Measurements from ENCODE around the gene CLNK. TPM values are rescaled to one million over a fixed set of nuclear protein-coding genes. Genes with fewer than 3 reads are reported as not detected.

The CLNK gene
- total RNA-seq, 2 donors from 2014 or later: 0.06 TPM; not detected in 1

DNA sequence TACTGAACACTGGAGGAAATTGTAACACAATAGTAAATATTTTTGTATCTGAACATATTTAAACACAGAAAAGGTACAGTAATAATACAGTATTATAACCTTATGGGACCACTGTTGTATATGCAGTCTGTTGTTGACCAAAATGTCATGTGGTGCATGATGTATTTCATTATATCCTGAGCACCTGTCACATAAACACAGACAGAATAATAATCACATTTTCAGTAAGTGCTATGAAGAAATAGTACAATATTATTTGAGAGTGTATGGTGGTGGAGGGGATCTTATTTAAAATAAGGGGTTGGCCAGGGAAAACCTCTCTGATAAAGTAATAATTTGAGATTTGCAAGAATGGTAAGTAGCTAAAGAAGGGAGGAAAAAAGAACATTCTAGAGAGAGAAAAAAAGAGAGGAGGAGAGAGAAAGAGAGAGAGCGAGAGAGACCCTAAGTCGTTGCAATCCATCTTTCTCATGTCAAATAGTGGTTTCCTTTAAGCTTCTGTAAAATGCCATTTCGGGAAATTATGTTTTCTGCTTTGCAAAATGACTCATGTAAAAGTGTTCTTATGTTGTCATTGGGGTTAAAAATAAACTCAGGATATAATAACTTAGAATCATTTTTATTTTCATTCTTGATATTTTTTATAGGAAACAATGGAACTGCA is 19.3 kb upstream of the CLNK start:
- no peak for ATAC-seq
- intact Hi-C loops (cut with DNase I, micrococcal nuclease): no loop called here
- no peak for DNase-seq

DNA sequence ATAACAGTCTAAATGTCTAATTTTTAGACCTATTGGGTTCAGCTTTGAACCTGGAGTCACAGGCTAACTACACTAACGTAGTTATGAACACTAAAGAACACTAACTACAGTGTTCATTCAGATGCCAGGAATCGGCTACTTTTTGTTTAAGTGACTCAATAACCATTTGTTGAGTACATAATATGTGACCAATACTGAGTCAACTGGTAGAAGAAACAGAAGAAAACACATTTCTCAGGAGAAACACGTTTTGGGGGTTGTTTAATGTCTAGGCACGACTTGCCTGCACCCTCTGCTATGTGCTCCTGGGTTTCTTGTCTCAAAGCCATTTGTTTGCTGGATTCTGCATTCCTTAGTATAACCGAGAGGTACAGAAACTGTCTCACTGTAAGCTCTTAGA is 18.6 kb upstream of the CLNK start:
- DNase-seq (no peak), ATAC-seq (no peak)
- intact Hi-C loops (cut with DNase I, micrococcal nuclease): no loop called here

DNA sequence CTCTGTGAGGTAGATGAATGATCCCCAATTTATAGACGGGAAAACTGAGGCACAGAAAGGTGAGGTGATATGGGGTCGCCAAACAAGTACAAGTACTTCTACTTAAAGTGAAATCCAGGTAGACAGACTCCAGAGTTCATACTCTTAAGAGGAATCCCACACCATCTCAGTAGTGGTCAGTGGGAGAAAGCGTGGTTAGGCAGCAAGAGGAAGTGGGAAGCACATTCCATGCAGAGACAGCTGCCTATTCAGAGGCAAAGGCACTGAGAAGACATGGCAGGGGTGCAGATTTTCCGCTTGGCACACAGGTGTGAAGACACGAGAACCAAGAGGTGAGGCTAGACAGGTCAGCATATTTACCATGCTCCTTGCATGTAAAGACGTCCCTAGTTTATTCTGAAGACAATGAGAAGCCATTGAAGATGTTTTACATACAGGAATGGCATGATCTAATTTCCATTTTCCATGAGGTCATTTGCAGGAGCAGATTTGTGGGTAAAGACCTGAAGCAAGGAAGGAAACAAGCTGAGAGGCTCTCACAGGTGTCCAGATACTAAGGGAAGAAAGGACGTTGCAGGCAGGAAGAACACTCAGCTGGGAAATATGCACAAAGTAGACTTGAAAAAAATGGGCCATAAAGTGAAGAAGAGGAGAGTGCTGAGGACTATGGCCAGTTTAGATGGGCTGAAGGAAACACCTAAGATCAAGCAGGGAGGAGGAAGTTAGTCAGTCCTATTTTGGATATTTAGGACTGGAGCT is 17.3 kb upstream of the CLNK start:
- DNase-seq (no peak), ATAC-seq (no peak)
- intact Hi-C loops (cut with DNase I, micrococcal nuclease): no loop called here

DNA sequence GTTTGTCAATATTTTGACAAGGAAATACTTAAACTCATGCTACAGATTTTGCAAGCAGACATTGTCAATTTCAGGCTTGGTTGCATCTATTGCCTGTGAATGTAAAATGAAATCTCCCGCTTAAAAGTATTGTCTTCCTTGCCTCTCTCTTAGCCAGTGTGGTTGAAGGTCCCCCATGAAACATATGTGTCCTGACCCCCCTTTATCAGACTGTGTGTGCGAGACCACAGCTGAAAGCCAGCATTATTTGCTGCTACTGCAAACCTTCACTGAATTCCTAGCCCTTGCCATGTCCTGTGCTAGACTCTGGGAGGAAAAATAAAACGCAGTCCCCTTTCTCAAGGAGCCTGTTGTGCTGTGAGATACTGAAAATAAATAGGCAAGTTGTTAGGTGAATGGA is 16.6 kb upstream of the CLNK start:
- DNase-seq: no peak
- intact Hi-C loops (cut with DNase I, micrococcal nuclease): no loop called here
- no peak for ATAC-seq

DNA sequence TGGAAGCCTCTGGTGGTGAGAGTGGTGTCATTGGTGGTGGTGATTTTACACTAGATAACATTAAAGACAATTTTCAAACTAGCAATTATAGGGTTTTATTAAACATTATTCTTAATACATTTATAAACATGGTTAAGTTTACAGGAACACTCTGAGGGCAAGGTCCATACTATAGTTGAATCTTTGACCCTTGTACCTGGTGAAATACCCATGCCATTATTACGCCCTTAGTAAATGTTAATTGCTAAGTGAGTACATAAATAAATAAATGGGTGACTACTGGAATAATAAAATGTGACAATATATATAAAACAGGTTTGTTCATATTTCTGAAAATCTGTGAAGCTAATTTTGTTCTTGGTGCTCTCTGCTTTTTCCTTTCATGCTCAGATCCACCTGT is 13.6 kb upstream of the CLNK start:
- no peak for DNase-seq
- intact Hi-C loops (cut with DNase I, micrococcal nuclease): no loop called here
- peak; percentile 52 for ATAC-seq

DNA sequence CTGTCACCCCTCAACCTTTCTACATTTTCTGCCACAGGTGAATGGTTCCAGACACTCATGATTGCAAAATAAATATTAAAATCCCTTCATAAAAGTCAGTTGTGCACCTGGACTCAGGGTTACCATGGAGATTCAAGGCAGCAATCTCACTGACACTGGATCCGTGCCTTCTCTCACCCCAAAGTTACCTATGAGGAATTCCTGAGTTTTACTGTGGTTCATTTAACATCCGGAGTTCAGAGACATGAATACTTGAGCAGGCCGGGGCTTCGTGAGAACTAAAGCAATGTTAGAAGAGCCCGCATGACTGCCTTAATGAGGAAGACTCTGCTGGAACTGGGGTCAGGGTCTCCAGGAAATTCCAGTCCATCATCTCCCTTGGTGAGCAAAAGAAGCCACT is 12.5 kb upstream of the CLNK start:
- DNase-seq (no peak), ATAC-seq (no peak)

DNA sequence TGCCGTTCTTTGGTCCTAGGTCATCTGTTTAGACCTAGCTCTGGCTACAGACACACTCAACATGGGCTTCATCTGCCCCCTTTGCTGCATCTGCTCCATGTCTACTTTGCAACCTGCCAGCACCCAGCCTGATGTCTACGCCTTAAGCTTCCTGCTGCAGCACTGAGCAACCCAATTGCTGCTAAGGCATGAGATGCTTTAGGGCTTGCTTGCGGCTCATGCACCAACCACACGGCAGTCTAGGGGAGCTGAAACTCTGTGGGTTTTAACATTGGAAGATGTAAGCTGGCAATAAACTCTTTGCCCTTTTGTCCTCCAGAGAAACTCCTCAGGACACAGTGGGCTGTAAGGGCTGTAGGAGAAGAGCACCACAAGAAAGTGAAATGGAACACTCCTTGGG is 11.7 kb upstream of the CLNK start:
- intact Hi-C loops (cut with DNase I, micrococcal nuclease): no loop called here
- DNase-seq: no peak
- ATAC-seq: no peak

More for the DNA sequence above, 12.5 kb upstream of the CLNK start:
- intact Hi-C loops (cut with DNase I, micrococcal nuclease): no loop called here

DNA sequence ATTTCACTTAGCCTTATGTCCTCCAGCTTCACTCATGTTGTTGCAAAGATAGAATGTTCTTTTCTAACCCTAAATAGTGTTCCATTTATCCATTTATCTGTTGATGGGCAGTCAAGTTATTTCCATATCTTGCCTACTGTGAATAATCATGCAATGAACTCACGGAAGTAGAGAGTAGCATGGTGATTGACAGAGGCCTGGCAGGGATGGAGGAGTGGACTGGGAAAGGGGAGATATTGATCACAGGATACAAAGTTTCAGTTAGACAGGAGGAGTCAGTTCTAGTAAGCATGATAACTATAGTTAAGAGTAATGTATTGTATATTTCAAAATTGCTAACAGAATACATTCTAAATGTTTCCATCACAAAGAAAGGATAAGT is 10.3 kb upstream of the CLNK start:
- ATAC-seq (peak; percentile 22), DNase-seq (no peak)
- intact Hi-C loops (cut with DNase I, micrococcal nuclease): no loop called here

DNA sequence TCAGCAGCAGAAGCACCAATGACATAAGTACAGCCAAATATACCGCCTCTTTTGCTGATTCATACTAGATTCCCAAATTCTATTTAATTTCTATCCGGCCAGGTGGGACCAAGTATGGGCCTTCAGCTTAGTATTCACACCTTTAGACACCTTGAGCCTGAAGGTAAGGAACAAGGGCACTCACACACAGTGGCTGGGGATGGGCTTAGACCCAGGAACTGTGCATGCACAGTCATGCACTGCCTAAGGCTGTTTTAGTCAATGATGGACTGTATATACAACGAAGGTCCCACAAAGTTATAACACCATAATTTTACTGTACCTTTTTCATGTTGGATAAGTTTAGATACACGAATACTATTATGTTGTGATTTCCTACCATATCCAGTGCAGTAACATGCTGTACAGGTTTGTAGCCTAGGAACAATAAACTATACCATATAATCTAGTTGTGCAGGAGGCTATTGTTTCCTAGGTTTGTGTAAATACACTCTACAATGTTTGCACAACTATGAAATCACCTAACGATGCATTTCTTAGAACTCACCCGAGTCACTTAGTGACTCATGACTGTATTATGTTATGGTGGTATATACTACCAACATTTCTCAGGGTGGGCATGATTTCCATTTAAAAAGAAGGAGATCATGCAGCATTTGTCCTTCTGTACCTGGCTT is 9.7 kb upstream of the CLNK start:
- ATAC-seq (peak; percentile 93), DNase-seq (peak in 1 of 2 donors; percentile 31)
- intact Hi-C loops (cut with DNase I, micrococcal nuclease): no loop called here

DNA sequence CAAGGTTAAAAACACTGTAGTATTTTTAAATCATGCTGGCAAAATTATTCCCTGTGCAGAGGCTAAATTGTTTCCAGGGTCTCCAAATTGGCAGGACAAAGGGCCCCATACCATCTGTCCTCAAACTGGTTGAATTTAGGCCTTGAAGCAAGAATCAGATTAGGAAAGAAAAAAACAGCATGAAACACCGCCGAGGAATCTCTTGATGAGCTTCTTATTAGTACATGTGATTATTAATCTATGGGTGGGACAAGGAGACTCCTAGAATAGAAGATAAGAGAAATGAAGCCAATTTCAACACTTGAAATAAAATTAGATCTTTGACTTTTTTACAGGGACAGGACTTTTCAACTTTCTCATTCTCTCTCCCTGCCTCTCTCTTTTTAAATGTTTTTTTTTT is 7.1 kb upstream of the CLNK start:
- intact Hi-C loops (cut with DNase I, micrococcal nuclease): no loop called here
- no peak for ATAC-seq
- no peak for DNase-seq

DNA sequence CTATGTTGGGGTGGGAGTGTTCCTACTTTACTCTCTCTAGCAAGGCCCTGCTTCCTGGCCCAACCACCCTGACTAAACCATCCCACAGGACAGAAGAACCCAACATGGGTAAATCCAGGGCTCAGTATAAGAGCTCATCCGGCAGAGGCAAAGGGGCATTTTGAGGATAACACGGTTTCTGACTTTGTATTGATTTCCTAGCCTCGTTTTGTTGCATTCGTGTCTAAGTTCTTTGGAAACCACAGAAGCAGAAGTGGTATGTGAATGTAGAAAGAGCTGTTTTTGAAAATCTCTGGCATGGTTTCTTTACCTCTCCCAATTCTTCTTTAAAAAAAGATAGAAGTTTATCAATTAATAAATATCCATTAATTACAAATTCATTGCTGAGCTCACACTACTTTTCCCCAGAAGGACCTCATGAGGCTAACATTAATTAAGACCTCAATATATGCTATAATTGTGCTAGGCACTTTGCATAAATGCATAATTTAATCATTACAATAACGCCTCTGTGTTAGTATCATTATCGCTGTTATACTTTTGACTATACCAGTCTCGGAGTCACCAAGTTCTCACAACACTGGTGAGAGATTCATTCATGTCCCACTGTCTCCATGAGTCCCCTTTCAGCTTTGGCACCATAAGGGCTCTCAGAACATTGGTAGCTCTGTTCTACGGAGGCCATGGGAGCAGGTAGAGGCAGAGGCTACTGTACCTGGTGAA is 5.8 kb upstream of the CLNK start:
- DNase-seq: no peak
- intact Hi-C loops (cut with DNase I, micrococcal nuclease): no loop called here
- ATAC-seq: no peak

DNA sequence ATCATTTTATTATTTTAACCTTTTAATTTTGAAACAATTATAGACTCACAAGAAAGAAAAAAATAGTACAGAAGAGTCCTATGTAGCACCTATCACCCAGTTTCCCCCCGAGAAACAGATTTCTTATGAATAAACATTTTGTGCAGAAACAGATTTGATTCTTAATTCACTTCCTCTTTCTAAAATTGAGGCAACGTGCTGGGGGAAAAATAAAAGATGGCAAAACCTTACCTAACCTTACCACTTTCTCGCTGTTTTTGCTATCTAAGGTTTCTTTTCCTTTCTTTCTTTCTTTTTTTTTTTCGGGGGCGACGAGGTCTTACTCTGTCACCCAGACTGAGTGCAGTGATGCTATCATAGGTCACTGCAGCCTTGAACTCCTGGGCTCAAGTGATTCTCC is 4.3 kb upstream of the CLNK start:
- intact Hi-C loops (cut with DNase I, micrococcal nuclease): no loop called here
- DNase-seq (no peak), ATAC-seq (no peak)

DNA sequence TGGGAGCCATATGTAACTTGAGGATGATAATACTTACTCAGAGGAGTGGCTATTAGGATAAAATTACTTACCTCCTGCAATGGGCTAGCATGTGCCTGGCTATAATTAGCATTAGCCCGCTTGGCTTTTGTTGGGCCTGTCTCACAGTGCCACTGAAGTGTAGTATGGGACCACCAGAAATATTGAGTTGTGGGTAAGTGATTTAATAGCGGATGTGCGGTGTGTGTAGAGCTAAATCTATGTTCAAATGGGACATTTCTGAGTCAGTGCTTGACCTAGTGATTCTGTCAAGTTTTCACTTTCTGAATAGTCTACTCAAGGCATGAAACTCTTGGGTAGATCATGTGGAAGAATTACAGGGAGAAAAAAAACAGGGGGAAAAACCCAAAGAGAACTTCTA is 3.5 kb upstream of the CLNK start:
- DNase-seq (no peak), ATAC-seq (no peak)
- intact Hi-C loops (cut with DNase I, micrococcal nuclease): no loop called here

DNA sequence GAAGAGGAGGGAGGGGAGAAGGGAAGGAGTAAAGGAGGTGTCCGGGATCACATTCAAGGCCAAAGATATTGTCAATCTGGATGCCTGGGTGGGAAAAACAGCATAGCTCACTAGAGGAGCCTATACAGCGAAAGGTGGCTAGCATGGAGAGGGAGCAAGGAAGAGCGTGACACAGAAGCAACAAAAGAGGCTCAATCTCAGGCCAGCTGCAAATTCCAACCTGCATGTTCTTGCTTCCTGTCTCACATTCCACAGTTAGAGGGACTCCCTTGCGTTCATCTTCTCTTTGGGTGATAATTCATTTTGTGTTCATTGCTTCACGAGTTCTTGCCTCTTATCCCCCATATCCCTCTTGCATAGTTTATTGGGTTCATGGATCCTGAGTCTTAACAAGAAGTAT is 3.0 kb upstream of the CLNK start:
- ATAC-seq: no peak
- intact Hi-C loops (cut with DNase I, micrococcal nuclease): no loop called here
- DNase-seq: no peak

DNA sequence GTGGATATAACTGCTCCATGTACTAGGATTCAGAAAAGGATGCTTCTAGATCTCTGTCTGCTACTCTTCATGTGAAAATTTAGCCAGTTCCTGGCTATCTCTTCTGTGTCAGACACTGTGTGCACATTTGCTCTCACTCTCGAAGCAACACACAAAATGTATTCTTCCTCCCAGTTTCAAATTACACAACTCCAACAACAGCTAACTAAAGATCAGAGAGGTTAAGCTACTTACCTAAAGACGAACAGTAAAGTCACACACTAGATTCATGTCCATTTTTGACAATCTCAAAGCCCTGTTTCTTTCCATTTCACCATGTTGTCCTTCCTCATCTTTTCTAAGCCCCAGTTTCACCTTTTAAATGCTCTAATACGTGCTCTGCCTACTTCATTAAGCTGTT is 2.2 kb downstream of the CLNK start:
- ATAC-seq (no peak), DNase-seq (no peak)
- intact Hi-C loops (cut with DNase I, micrococcal nuclease): no loop called here

DNA sequence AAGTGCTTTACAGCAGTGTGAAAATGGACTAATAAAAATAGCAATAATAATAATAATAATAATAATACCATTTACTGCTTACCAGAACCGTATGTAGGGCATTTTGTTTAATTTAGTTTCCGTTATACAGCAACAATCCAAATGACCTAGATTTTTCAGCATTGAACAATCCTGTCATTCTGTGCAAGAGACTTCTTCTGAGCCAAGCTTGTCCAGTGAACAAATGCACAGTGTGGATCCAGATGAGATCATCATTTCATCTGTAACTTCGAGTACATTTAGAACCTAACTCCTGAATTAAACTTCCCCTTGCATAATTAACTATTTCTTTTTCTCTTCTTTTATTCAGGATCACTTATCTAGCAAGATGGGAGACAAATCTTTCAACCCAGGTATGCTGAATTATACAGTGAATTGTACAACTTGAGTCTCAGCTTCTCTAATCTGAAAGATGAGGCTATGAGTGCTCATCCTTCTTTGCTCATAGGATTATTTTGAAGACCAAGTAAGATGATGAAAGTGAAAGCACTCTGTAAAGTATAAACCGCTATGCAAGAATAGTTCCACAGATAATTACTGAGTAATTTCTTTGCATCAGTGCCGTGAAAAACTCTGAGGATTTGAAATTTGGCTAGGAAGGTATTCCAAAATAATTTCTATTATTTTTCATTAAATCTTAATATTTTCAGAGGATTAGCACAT is 6.6 kb downstream of the CLNK start:
- ATAC-seq (no peak), DNase-seq (no peak)
- intact Hi-C loops (cut with DNase I, micrococcal nuclease): no loop called here

DNA sequence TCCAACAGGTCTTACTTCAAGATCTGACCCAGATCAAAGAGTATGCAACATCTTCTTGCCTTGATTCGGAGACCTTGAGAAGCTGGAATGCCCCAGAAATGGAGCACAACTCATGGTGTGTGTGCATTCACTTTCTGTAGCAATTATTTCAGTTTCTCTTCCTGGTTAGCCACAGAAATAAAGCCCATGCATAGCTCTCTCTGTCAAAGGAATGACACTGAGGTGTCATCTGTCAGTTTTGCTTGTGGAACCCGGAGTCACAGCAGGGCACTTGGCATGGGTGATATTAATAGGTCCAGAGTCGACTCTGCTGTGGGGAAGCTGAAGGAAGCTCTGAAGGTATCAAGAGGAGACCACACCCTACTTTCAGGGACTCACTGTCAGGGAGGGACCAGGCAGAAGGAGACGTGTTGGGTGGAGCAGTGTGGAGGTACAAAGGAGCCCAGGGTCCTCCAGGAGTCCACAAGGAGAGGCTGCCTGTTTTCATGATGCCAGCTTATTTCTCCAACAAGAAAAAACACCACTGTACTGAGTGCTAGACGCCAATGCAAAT is 10.7 kb downstream of the CLNK start:
- intact Hi-C loops (cut with DNase I, micrococcal nuclease): no loop called here
- DNase-seq: no peak

DNA sequence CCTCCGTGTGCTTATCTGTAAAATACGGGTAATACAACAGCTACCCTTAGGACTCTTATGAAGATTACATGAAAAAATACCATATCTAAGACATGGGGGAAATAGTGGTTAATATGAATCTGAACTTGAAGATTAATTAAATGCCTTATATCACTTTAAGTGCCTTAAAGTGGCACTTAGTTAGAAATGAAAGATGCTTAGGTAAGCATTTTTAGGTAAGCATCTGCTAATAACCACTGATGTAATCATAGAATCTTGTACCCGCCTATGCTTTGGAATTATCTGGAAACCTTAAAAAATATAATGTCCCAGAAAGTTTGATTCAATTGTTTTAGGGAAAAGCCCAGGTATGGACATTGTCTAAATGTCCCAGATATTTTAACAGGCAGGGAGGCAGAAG is 12.2 kb downstream of the CLNK start:
- ATAC-seq: no peak
- intact Hi-C loops (cut with DNase I, micrococcal nuclease): no loop called here
- no peak for DNase-seq

More for the DNA sequence above, 10.7 kb downstream of the CLNK start:
- peak; percentile 70 for ATAC-seq

DNA sequence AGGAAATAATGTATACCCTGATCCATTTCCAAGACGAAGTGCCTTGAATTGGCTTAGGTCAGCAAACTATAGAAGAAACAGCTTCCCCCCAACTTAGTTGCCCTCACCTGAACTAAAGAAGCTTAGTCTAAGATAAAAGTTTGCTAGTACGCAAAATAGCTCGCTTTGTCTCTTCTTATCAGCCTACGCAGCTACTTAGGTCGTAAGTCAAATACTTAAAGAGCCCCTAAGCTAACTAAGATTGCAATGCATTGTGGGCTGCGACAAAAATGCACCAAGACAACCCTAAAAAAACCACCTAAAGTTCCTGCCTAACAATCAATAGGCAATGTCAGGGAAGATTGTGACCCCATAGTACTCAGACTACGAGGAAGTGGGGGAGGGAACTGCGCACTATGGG is 12.8 kb downstream of the CLNK start:
- ATAC-seq: no peak
- intact Hi-C loops (cut with DNase I, micrococcal nuclease): no loop called here
- no peak for DNase-seq

All from left colon (tissue), 2 donors.